HCT116 (cell line): ENCODE data around the gene FGFR1OP2. TPM values are rescaled to one million over a fixed set of nuclear protein-coding genes. Genes with fewer than 3 reads are reported as not detected.

Experiments
- ATAC-seq: fragments of 200-7000 bp; cut with Tn5 transposase; 2 replicates; pipeline ENCODE4 v1.9.1; 2020; ENCODE audit warnings: mild to moderate bottlenecking, moderate library complexity
- BruUV-seq: library from RNA; stranded (reverse); fragments of 400-500 nt; replicated peaks from 2 replicates; lab custom pipeline; 2021; lab: Mats Ljungman, UMichigan
- CTCF ChIA-PET: fragments of 300-600 bp; sonication (Branson Sonifier 250); formaldehyde crosslinking; loops from one replicate; lab custom pipeline; 2021; ENCODE audit warnings: antibody characterized with exemption; lab: Charles Lee
- POLR2A ChIA-PET: fragments of 300-600, 350-600 bp; sonication (Branson Sonifier 250); formaldehyde crosslinking; loops from one replicate; lab custom pipeline; 2021; ENCODE audit warnings: antibody characterized with exemption; lab: Charles Lee
- RAD21 ChIA-PET, 2 experiments: fragments of 300-600 bp; sonication (Branson Sonifier 250); formaldehyde crosslinking; loops; one replicate each; lab custom pipeline; 2023; ENCODE audit warnings: low total read pairs in 2 of 2; ENCODE audit not compliant: uncharacterized antibody in 2 of 2, unreplicated experiment in 2 of 2, low non-redundant PET in 1 of 2; lab: Charles Lee
- DNase-seq: peaks from one replicate; pipeline ENCODE4 v3.0.0-alpha.2; 2010; ENCODE audit warnings: low read depth, low spot score
- H2AFZ ChIP-seq: fragments of 200-600 bp; shearing (Covaris generic), sonication (generic); 2 replicates; pipeline ENCODE4 v1.6.1; 2017; ENCODE audit warnings: low read depth, mixed run types, mixed read lengths, antibody characterized with exemption, low read length; ENCODE audit not compliant: poor library complexity, severe bottlenecking
- H3K27ac ChIP-seq: 2 replicates; pipeline ENCODE4 v1.5.1; 2012; ENCODE audit warnings: low read depth, low read length
- H3K27me3 ChIP-seq: fragments of 200-600 bp; sonication (generic); 2 replicates; pipeline ENCODE4 v1.6.1; 2016; ENCODE audit warnings: mixed run types, low read length, mixed read lengths; ENCODE audit not compliant: insufficient read depth
- H3K36me3 ChIP-seq, 2 experiments: fragments of 200-500 bp in 1 of 2; fragments of 200-600 bp in 1 of 2; sonication (Bioruptor generic) in 1 of 2; sonication (generic) in 1 of 2; 2 replicates each; pipeline versions ENCODE4 v1.5.1 to v1.6.1; 2014 to 2016; ENCODE audit warnings: low read length in 2 of 2, inconsistent platforms in 1 of 2, mixed read lengths in 1 of 2, mixed run types in 1 of 2; ENCODE audit not compliant: insufficient read depth in 2 of 2, control insufficient read depth in 1 of 2
- H3K4me1 ChIP-seq, 2 experiments: fragments of 200-600 bp in 1 of 2; sonication (generic) in 1 of 2; 2 replicates each; pipeline versions ENCODE4 v1.5.1 to v1.6.1; 2012 to 2017; ENCODE audit warnings: low read length in 2 of 2, inconsistent platforms in 1 of 2, mild to moderate bottlenecking in 1 of 2, mixed read lengths in 1 of 2, mixed run types in 1 of 2, moderate library complexity in 1 of 2; ENCODE audit not compliant: insufficient read depth in 2 of 2, control insufficient read depth in 1 of 2
- H3K4me2 ChIP-seq: fragments of 200-600 bp; sonication (generic); 2 replicates; pipeline ENCODE4 v1.6.1; 2017; ENCODE audit warnings: mixed run types, low read length, mixed read lengths
- H3K4me3 ChIP-seq, 2 experiments: fragments of 200-600 bp in 1 of 2; sonication (generic) in 1 of 2; replicated peaks in 1 of 2; 2 replicates each; pipeline ENCODE4 v1.5.1; 2011 to 2016; ENCODE audit warnings: low read length in 2 of 2, control low read depth in 1 of 2, low read depth in 1 of 2, mild to moderate bottlenecking in 1 of 2, mixed read lengths in 1 of 2, mixed run types in 1 of 2
- H3K79me2 ChIP-seq: fragments of 200-600 bp; sonication (generic); 2 replicates; pipeline ENCODE4 v1.6.1; 2017; ENCODE audit warnings: mild to moderate bottlenecking, mixed run types, low read length, moderate library complexity, mixed read lengths; ENCODE audit not compliant: insufficient read depth
- H3K9ac ChIP-seq: fragments of 200-600 bp; sonication (generic); 2 replicates; pipeline ENCODE4 v1.6.1; 2016; ENCODE audit warnings: low read length, mixed read lengths
- H3K9me2 ChIP-seq: fragments of 200-600 bp; sonication (generic), shearing (Covaris generic); 2 replicates; pipeline ENCODE4 v1.6.1; 2017; ENCODE audit warnings: mixed run types, mild to moderate bottlenecking, moderate library complexity; ENCODE audit not compliant: insufficient read depth
- H3K9me3 ChIP-seq, 2 experiments: fragments of 200-500 bp in 1 of 2; fragments of 200-600 bp in 1 of 2; sonication (Bioruptor generic) in 1 of 2; sonication (generic) in 1 of 2; 2 replicates each; pipeline ENCODE4 v1.6.1; 2014 to 2017; ENCODE audit warnings: low read length in 2 of 2, mixed read lengths in 2 of 2, inconsistent platforms in 1 of 2, low read depth in 1 of 2, mild to moderate bottlenecking in 1 of 2, mixed run types in 1 of 2, moderate library complexity in 1 of 2; ENCODE audit not compliant: control insufficient read depth in 1 of 2, insufficient read depth in 1 of 2
- H4K20me1 ChIP-seq: fragments of 200-600 bp; sonication (generic), shearing (Covaris generic); 2 replicates; pipeline ENCODE4 v1.6.1; 2017; ENCODE audit warnings: mixed run types, mild to moderate bottlenecking, moderate library complexity; ENCODE audit not compliant: insufficient read depth
- CEBPB ChIP-seq: IDR thresholded peaks from 2 replicates; pipeline ENCODE4 v1.6.1; 2012; ENCODE audit warnings: low read depth
- EZH2phosphoT487 ChIP-seq: fragments of 200-600 bp; IDR thresholded peaks from 2 replicates; pipeline ENCODE4 v1.6.1; 2018; ENCODE audit warnings: antibody characterized with exemption, borderline replicate concordance
- FOSL1 ChIP-seq: IDR thresholded peaks from 2 replicates; pipeline ENCODE4 v1.6.1; 2012; ENCODE audit warnings: low read depth
- POLR2AphosphoS5 ChIP-seq: IDR thresholded peaks from 2 replicates; pipeline ENCODE4 v1.6.1; 2011; ENCODE audit warnings: mild to moderate bottlenecking, low read depth, low read length, moderate library complexity
- SIN3A ChIP-seq: IDR thresholded peaks from 2 replicates; pipeline ENCODE4 v1.6.1; 2012; ENCODE audit warnings: low read depth
- TCF7L2 ChIP-seq: IDR thresholded peaks from 2 replicates; pipeline ENCODE4 v1.7.0; 2011; ENCODE audit warnings: borderline replicate concordance, inconsistent platforms; ENCODE audit not compliant: insufficient read depth, insufficient read length; ENCODE audit errors: extremely low read depth
- YY1 ChIP-seq: IDR thresholded peaks from 2 replicates; pipeline ENCODE4 v1.6.1; 2011; ENCODE audit warnings: low read length, low read depth, moderate library complexity, mild to moderate bottlenecking; ENCODE audit not compliant: insufficient replicate concordance; ENCODE audit errors: extremely low read depth
- ZNF274 ChIP-seq: fragments of 200-500 bp; sonication (Bioruptor generic); IDR thresholded peaks from 2 replicates; pipeline ENCODE4 v1.6.1; 2014; ENCODE audit warnings: mild to moderate bottlenecking, low read depth, low read length, inconsistent platforms
- intact Hi-C: fragments of 100-400 bp; cut with micrococcal nuclease; formaldehyde crosslinking; loops from 2 replicates; pipeline ENCODE4 v1.10.0; 2022
- total RNA-seq: library from RNA; stranded (reverse); gene quantifications from one replicate; pipeline ENCODE4 v1.2.1, GENCODE V29; 2021; ENCODE audit not compliant: unreplicated experiment
- TF ChIP-seq, protein P1 (sequence below), 3 experiments: fragments of 200-600 bp in 1 of 3; sonication (generic) in 1 of 3; IDR thresholded peaks in 2 of 3; conservative IDR thresholded peaks in 1 of 3; 2 replicates each; pipeline ENCODE4 v1.5.1; 2012 to 2017; ENCODE audit warnings: low read depth in 2 of 3, low read length in 2 of 3, antibody characterized with exemption in 1 of 3, borderline replicate concordance in 1 of 3, control low read depth in 1 of 3, mild to moderate bottlenecking in 1 of 3, mixed read lengths in 1 of 3, mixed run types in 1 of 3, moderate library complexity in 1 of 3; ENCODE audit not compliant: insufficient read depth in 1 of 3
- TF ChIP-seq, protein P2 (sequence below): IDR thresholded peaks from 2 replicates; pipeline ENCODE4 v1.6.1; 2011; ENCODE audit warnings: mild to moderate bottlenecking, low read length, moderate library complexity; ENCODE audit not compliant: insufficient replicate concordance; ENCODE audit errors: extremely low read depth

Gene FGFR1OP2
- total RNA-seq, 1 experiment from 2014 or later, result 29.6 TPM

DNA sequence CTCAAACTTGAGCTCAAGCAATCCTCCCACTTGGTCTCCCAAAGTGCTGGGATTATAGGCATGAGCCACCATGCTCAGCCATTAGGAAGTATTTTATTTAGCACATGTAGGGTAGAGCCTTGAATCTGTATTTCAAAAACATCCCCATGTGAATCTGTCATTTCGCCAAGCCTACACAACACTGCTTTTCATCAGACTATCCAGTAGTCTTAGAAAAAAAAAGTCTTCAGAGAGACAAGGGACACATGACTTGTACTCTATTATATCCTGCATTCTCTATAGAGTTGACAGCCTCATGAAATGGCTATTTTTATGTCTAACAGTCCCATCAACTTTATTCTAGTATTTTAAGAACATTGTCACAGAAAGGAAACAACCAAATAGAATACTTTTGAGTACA is 40.5 kb downstream of the FGFR1OP2 start:
- TF ChIP-seq POLR2AphosphoS5, result no peak
- TF ChIP-seq CEBPB, result no peak
- TF ChIP-seq SIN3A, result no peak
- TF ChIP-seq FOSL1, result no peak
- no peak for TF ChIP-seq YY1
- H3K9me3 ChIP-seq, result no peaks in the 10 kb centered on the region
- no peak overlapping the region for H3K4me2 ChIP-seq
- no peaks in the 10 kb centered on the region for H3K27me3 ChIP-seq
- ChIA-PET POLR2A (no interaction called here), RAD21 (no interaction called here), CTCF (no interaction called here)
- no TSS peak for BruUV-seq
- H4K20me1 ChIP-seq, result no peaks in the 10 kb centered on the region
- no peak for DNase-seq
- no peak overlapping the region for H2AFZ ChIP-seq
- intact Hi-C loops, result no loop called here
- H3K9me2 ChIP-seq, result no peaks in the 10 kb centered on the region
- no peak for ATAC-seq
- H3K4me3 ChIP-seq, result no peak overlapping the region
- H3K79me2 ChIP-seq, result no peaks in the 10 kb centered on the region; the same call in 1 of the 2 replicates
- H3K27ac ChIP-seq, result no peak overlapping the region
- no peaks in the 10 kb centered on the region for H3K4me1 ChIP-seq
- H3K9ac ChIP-seq, result no peak overlapping the region
- H3K36me3 ChIP-seq, result peaks cover 2 to 5% of the 10 kb centered on the region in 2 experiments; a peak in 2 of 4 replicates

DNA sequence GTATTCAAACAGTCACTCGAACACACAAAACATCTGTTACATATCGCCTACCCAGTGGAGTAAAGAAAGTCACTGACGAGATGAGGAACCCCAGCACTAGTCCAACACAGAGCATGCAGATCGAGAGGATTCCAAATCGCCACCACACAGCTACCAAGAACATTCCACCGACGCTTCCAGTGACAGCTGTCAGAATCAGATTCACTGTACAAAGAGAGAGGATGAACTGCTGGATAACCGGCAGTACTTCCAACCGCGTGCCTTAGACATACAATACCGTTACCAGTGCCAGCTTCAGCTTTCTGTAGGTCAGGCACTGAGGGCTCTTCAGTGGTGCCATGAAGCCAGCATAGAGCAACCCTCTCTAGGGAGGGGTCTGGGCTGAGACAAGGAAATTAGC is 41.5 kb downstream of the FGFR1OP2 start:
- no TSS peak for BruUV-seq
- Histone ChIP-seq H3K9me3 (no peaks in the 10 kb centered on the region), H3K4me3 (no peak overlapping the region), H4K20me1 (no peaks in the 10 kb centered on the region), H3K27me3 (no peaks in the 10 kb centered on the region), H3K4me2 (no peak overlapping the region), H3K36me3 (peaks cover 0 to 5% of the 10 kb centered on the region in 2 experiments; a peak in 1 of 4 replicates), H3K79me2 (no peaks in the 10 kb centered on the region; the same call in 1 of the 2 replicates), H3K27ac (no peak overlapping the region), H3K9me2 (no peaks in the 10 kb centered on the region), H3K9ac (no peak overlapping the region), H2AFZ (no peak overlapping the region), H3K4me1 (no peaks in the 10 kb centered on the region)
- intact Hi-C loops, result no loop called here
- no peak for TF ChIP-seq EZH2phosphoT487
- no peak for TF ChIP-seq CEBPB
- TF ChIP-seq FOSL1, result no peak
- no peak for TF ChIP-seq TCF7L2
- no peak for TF ChIP-seq SIN3A
- TF ChIP-seq ZNF274, result no peak
- TF ChIP-seq, protein P1, sequence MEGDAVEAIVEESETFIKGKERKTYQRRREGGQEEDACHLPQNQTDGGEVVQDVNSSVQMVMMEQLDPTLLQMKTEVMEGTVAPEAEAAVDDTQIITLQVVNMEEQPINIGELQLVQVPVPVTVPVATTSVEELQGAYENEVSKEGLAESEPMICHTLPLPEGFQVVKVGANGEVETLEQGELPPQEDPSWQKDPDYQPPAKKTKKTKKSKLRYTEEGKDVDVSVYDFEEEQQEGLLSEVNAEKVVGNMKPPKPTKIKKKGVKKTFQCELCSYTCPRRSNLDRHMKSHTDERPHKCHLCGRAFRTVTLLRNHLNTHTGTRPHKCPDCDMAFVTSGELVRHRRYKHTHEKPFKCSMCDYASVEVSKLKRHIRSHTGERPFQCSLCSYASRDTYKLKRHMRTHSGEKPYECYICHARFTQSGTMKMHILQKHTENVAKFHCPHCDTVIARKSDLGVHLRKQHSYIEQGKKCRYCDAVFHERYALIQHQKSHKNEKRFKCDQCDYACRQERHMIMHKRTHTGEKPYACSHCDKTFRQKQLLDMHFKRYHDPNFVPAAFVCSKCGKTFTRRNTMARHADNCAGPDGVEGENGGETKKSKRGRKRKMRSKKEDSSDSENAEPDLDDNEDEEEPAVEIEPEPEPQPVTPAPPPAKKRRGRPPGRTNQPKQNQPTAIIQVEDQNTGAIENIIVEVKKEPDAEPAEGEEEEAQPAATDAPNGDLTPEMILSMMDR (IDR thresholded peaks at IDR 0.05 in 2 of 3, conservative IDR thresholded peaks at IDR 0.05 in 1 of 3; ENCODE audit: borderline replicate concordance in 1 of 3, insufficient read depth in 1 of 3, low read depth in 2 of 3, low read length in 2 of 3), result no peak
- TF ChIP-seq, protein P2, sequence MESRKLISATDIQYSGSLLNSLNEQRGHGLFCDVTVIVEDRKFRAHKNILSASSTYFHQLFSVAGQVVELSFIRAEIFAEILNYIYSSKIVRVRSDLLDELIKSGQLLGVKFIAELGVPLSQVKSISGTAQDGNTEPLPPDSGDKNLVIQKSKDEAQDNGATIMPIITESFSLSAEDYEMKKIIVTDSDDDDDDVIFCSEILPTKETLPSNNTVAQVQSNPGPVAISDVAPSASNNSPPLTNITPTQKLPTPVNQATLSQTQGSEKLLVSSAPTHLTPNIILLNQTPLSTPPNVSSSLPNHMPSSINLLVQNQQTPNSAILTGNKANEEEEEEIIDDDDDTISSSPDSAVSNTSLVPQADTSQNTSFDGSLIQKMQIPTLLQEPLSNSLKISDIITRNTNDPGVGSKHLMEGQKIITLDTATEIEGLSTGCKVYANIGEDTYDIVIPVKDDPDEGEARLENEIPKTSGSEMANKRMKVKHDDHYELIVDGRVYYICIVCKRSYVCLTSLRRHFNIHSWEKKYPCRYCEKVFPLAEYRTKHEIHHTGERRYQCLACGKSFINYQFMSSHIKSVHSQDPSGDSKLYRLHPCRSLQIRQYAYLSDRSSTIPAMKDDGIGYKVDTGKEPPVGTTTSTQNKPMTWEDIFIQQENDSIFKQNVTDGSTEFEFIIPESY, result no peak
- ChIA-PET CTCF (no interaction called here), RAD21 (no interaction called here), POLR2A (no interaction called here)
- no peak for ATAC-seq
- DNase-seq, result no peak
